HG03378 (cell line): ENCODE measurements around the gene PCGF3.
"Not testable (repeated sequence)": the region's sequence is repeated elsewhere in the genome, so short reads cannot be mapped to it uniquely, and the experiment has no call there.

Experiments used
- ATAC-seq: cut with Tn5 transposase; IDR thresholded peaks from one replicate; pipeline ENCODE4 v1.9.1; 2021; ENCODE audit warnings: mild to moderate bottlenecking, moderate library complexity; ENCODE audit not compliant: unreplicated experiment

PCGF3 gene

GRCh38 chr4:721261-722168, 15.9 kb downstream of the PCGF3 start:
- ATAC-seq = no peak

GRCh38 chr4:722169-722725, 16.6 kb downstream of the PCGF3 start:
- ATAC-seq = no peak

- no peak for ATAC-seq
Measured at GRCh38 chr4:722851-723360, 17.3 kb downstream of the PCGF3 start.

GRCh38 chr4:723751-724530, 18.3 kb downstream of the PCGF3 start:
- ATAC-seq = no peak

- ATAC-seq = no peak
Measured at GRCh38 chr4:725391-726234, 20.0 kb downstream of the PCGF3 start.

- ATAC-seq = no peak
Measured at GRCh38 chr4:726235-726787, 20.7 kb downstream of the PCGF3 start.

GRCh38 chr4:726838-727237, 21.2 kb downstream of the PCGF3 start:
- ATAC-seq = no peak

- no peak for ATAC-seq
Measured at GRCh38 chr4:727576-727975, 21.9 kb downstream of the PCGF3 start.

- ATAC-seq = no peak
Measured at GRCh38 chr4:729336-730315, 24.0 kb downstream of the PCGF3 start.

GRCh38 chr4:730511-730910, 24.9 kb downstream of the PCGF3 start:
- ATAC-seq = no peak

GRCh38 chr4:730946-731904, 25.6 kb downstream of the PCGF3 start:
- ATAC-seq = not testable (repeated sequence)

- not testable (repeated sequence) for ATAC-seq
Measured at GRCh38 chr4:731954-732353, 26.3 kb downstream of the PCGF3 start.

- no peak for ATAC-seq
Measured at GRCh38 chr4:732486-732885, 26.9 kb downstream of the PCGF3 start.

- ATAC-seq = no peak
Measured at GRCh38 chr4:732911-733630, 27.4 kb downstream of the PCGF3 start.

GRCh38 chr4:733631-733980, 28.0 kb downstream of the PCGF3 start:
- ATAC-seq = no peak

- ATAC-seq = no peak
Measured at GRCh38 chr4:734075-734474, 28.4 kb downstream of the PCGF3 start.

- no peak for ATAC-seq
Measured at GRCh38 chr4:734951-735350, 29.3 kb downstream of the PCGF3 start.
